ENCODE results near the gene UBL4A.
A peak's percentile ranks its signal among the peaks of the same experiment; 100 is the strongest.

UBL4A gene

GRCh38 chrX:154437971-154438893 lies 48.2 kb downstream of the UBL4A start:
- Histone ChIP-seq H3K79me1 (ENCODE audit: low read depth, low read length) (peaks cover 10% of the 10 kb centered on the region), H3K4ac (ENCODE audit: low read length) (no peak overlapping the region), H2AK5ac (ENCODE audit: low read depth, low read length) (no peak overlapping the region), H3K4me1 (ENCODE audit: control insufficient read depth in 2 of 2, insufficient read depth in 1 of 2, low read depth in 1 of 2, low read length in 2 of 2) (peaks cover 7% of the 10 kb centered on the region in 2 donors), H4K91ac (ENCODE audit: low read depth, low read length, poor library complexity) (no peak overlapping the region), H3K9me3 (replicated peaks in 1 of 2; ENCODE audit: control insufficient read depth in 2 of 2, insufficient read depth in 1 of 2, low read depth in 1 of 2, low read length in 2 of 2) (no peaks in the 10 kb centered on the region), H3K18ac (ENCODE audit: low read length) (no peak overlapping the region), H2BK12ac (ENCODE audit: low read length) (no peak overlapping the region), H3K9ac (ENCODE audit: low read depth, low read length, poor library complexity) (peak overlapping the region; percentile 81), H3K4me2 (ENCODE audit: insufficient read depth, low read length, poor library complexity, severe bottlenecking) (peak overlapping the region; percentile 60), H3K4me3 (ENCODE audit: low read length in 2 of 2) (peak overlapping the region; percentile 91 to 98), H3K27ac (replicated peaks; ENCODE audit: low read length) (no peak overlapping the region), H2BK15ac (ENCODE audit: low read length) (no peak overlapping the region), H3K14ac (ENCODE audit: low read length) (no peak overlapping the region), H2BK5ac (ENCODE audit: low read length) (peak overlapping the region; percentile 53), H3K36me3 (replicated peaks in 1 of 2; ENCODE audit: control insufficient read depth in 2 of 2, insufficient read depth in 2 of 2, low read length in 2 of 2) (peaks cover 30 to 79% of the 10 kb centered on the region in 2 donors), H3K27me3 (ENCODE audit: control insufficient read depth in 3 of 3, insufficient read depth in 3 of 3, low read depth in 1 of 3, low read length in 3 of 3) (no peaks in the 10 kb centered on the region), H4K8ac (ENCODE audit: low read depth, low read length) (no peak overlapping the region), H2AFZ (ENCODE audit: low read length) (no peak overlapping the region), H3K23ac (ENCODE audit: low read depth, low read length, poor library complexity) (no peak overlapping the region), H2BK120ac (ENCODE audit: low read depth, low read length) (no peak overlapping the region)
- DNase-seq (ENCODE audit: low spot score), result no peak
- WGBS, 2 donors (ENCODE audit: extremely low coverage in 2 of 2, insufficient read length in 2 of 2, insufficient replicate concordance in 1 of 2), result no CpG with 5 or more reads among the region's 28 CpGs

GRCh38 chrX:154436983-154437752 lies 49.2 kb downstream of the UBL4A start, which contains the start of gene GDI1:
Gene GDI1, plus strand, starts transcription at chrX:154437154. Its CDS starts 101 bp downstream, at chrX:154437255.
- H2AK5ac ChIP-seq (ENCODE audit: low read depth, low read length), result peak within 1 kb of the TSS; percentile 75
- H3K4me1 ChIP-seq (ENCODE audit: control insufficient read depth in 2 of 2, insufficient read depth in 1 of 2, low read depth in 1 of 2, low read length in 2 of 2), result peaks cover 7% of the 10 kb centered on the region in 2 donors
- WGBS, 2 donors (ENCODE audit: extremely low coverage in 2 of 2, insufficient read length in 2 of 2, insufficient replicate concordance in 1 of 2), result no CpG with 5 or more reads among the region's 93 CpGs
- DNase-seq (ENCODE audit: low spot score), result no peak
- H3K4me3 ChIP-seq (ENCODE audit: low read length in 2 of 2), result peak within 1 kb of the TSS; percentile 91 to 98
- H3K23ac ChIP-seq (ENCODE audit: low read depth, low read length, poor library complexity), result peak within 1 kb of the TSS; percentile 91
- H4K91ac ChIP-seq (ENCODE audit: low read depth, low read length, poor library complexity), result no peak within 1 kb of the TSS
- peak within 1 kb of the TSS; percentile 60 for H3K4me2 ChIP-seq (ENCODE audit: insufficient read depth, low read length, poor library complexity, severe bottlenecking)
- peak within 1 kb of the TSS; percentile 94 for H3K9ac ChIP-seq (ENCODE audit: low read depth, low read length, poor library complexity)
- no peak within 1 kb of the TSS for H2BK15ac ChIP-seq (ENCODE audit: low read length)
- H2BK5ac ChIP-seq (ENCODE audit: low read length), result peak within 1 kb of the TSS; percentile 53
- H3K27me3 ChIP-seq (ENCODE audit: control insufficient read depth in 3 of 3, insufficient read depth in 3 of 3, low read depth in 1 of 3, low read length in 3 of 3), result no peaks in the 10 kb centered on the region
- no peak within 1 kb of the TSS for H2BK12ac ChIP-seq (ENCODE audit: low read length)
- H3K14ac ChIP-seq (ENCODE audit: low read length), result peak within 1 kb of the TSS; percentile 21
- H3K27ac ChIP-seq (replicated peaks; ENCODE audit: low read length), result peak within 1 kb of the TSS; percentile 59
- peak within 1 kb of the TSS; percentile 94 for H3K18ac ChIP-seq (ENCODE audit: low read length)
- no peaks in the 10 kb centered on the region for H3K9me3 ChIP-seq (replicated peaks in 1 of 2; ENCODE audit: control insufficient read depth in 2 of 2, insufficient read depth in 1 of 2, low read depth in 1 of 2, low read length in 2 of 2)
- no peak within 1 kb of the TSS for H3K4ac ChIP-seq (ENCODE audit: low read length)
- peaks cover 30 to 83% of the 10 kb centered on the region in 2 donors for H3K36me3 ChIP-seq (replicated peaks in 1 of 2; ENCODE audit: control insufficient read depth in 2 of 2, insufficient read depth in 2 of 2, low read length in 2 of 2)
- peaks cover 12% of the 10 kb centered on the region for H3K79me1 ChIP-seq (ENCODE audit: low read depth, low read length)
- H2AFZ ChIP-seq (ENCODE audit: low read length), result peak within 1 kb of the TSS; percentile 80
- H2BK120ac ChIP-seq (ENCODE audit: low read depth, low read length), result peak within 1 kb of the TSS; percentile 81
- no peak within 1 kb of the TSS for H4K8ac ChIP-seq (ENCODE audit: low read depth, low read length)

GRCh38 chrX:154436374-154436982 lies 49.9 kb downstream of the UBL4A start:
- H2AFZ ChIP-seq (ENCODE audit: low read length), result peak overlapping the region; percentile 80
- H4K8ac ChIP-seq (ENCODE audit: low read depth, low read length), result no peak overlapping the region
- H3K4me1 ChIP-seq (ENCODE audit: control insufficient read depth in 2 of 2, insufficient read depth in 1 of 2, low read depth in 1 of 2, low read length in 2 of 2), result peaks cover 7% of the 10 kb centered on the region in 2 donors
- no peak overlapping the region for H3K4ac ChIP-seq (ENCODE audit: low read length)
- no CpG with 5 or more reads among the region's 78 CpGs for WGBS, 2 donors (ENCODE audit: extremely low coverage in 2 of 2, insufficient read length in 2 of 2, insufficient replicate concordance in 1 of 2)
- no peak overlapping the region for H2AK5ac ChIP-seq (ENCODE audit: low read depth, low read length)
- H3K18ac ChIP-seq (ENCODE audit: low read length), result peak overlapping the region; percentile 94
- H3K4me2 ChIP-seq (ENCODE audit: insufficient read depth, low read length, poor library complexity, severe bottlenecking), result peak overlapping the region; percentile 45
- H2BK15ac ChIP-seq (ENCODE audit: low read length), result no peak overlapping the region
- H2BK120ac ChIP-seq (ENCODE audit: low read depth, low read length), result peak overlapping the region; percentile 81
- H3K14ac ChIP-seq (ENCODE audit: low read length), result no peak overlapping the region
- no peak overlapping the region for H4K91ac ChIP-seq (ENCODE audit: low read depth, low read length, poor library complexity)
- no peak overlapping the region for H2BK12ac ChIP-seq (ENCODE audit: low read length)
- H3K4me3 ChIP-seq (ENCODE audit: low read length in 2 of 2), result peak overlapping the region; percentile 91 to 98
- no peak for DNase-seq (ENCODE audit: low spot score)
- peak overlapping the region; percentile 59 for H3K27ac ChIP-seq (replicated peaks; ENCODE audit: low read length)
- H3K23ac ChIP-seq (ENCODE audit: low read depth, low read length, poor library complexity), result no peak overlapping the region
- H3K9me3 ChIP-seq (replicated peaks in 1 of 2; ENCODE audit: control insufficient read depth in 2 of 2, insufficient read depth in 1 of 2, low read depth in 1 of 2, low read length in 2 of 2), result no peaks in the 10 kb centered on the region
- H3K9ac ChIP-seq (ENCODE audit: low read depth, low read length, poor library complexity), result peak overlapping the region; percentile 94
- no peaks in the 10 kb centered on the region for H3K27me3 ChIP-seq (ENCODE audit: control insufficient read depth in 3 of 3, insufficient read depth in 3 of 3, low read depth in 1 of 3, low read length in 3 of 3)
- peak overlapping the region; percentile 53 for H2BK5ac ChIP-seq (ENCODE audit: low read length)
- H3K36me3 ChIP-seq (replicated peaks in 1 of 2; ENCODE audit: control insufficient read depth in 2 of 2, insufficient read depth in 2 of 2, low read length in 2 of 2), result peaks cover 23 to 83% of the 10 kb centered on the region in 2 donors
- peaks cover 14% of the 10 kb centered on the region for H3K79me1 ChIP-seq (ENCODE audit: low read depth, low read length)
